HepG2 (cell line): ENCODE data around the gene EPC2. TPM values are rescaled to one million over a fixed set of nuclear protein-coding genes. Genes with fewer than 3 reads are reported as not detected.

ENCODE experiments used
- ATF7 ChIP-seq, 2 experiments: fragments of 450-650 bp in 1 of 2; sonication (generic) in 1 of 2; formaldehyde crosslinking in 1 of 2; IDR thresholded peaks; 2 replicates each; pipeline versions ENCODE4 v1.4.0 to v1.6.1; 2016 to 2020; ENCODE audit warnings: antibody characterized with exemption in 1 of 2, mild to moderate bottlenecking in 1 of 2, missing genetic modification reagents in 1 of 2
- ETV5 ChIP-seq: IDR thresholded peaks from 2 replicates; pipeline ENCODE4 v1.6.1; 2018; ENCODE audit warnings: missing biosample characterization, missing genetic modification reagents, inconsistent platforms, borderline replicate concordance
- GTF3A ChIP-seq: sonication (generic); formaldehyde crosslinking; conservative IDR thresholded peaks from 2 replicates; pipeline ENCODE4 v1.4.0; 2020; ENCODE audit warnings: mild to moderate bottlenecking, missing genetic modification reagents
- GZF1 ChIP-seq: sonication (generic); formaldehyde crosslinking; IDR thresholded peaks from 2 replicates; pipeline ENCODE4 v1.5.1; 2020; ENCODE audit warnings: mild to moderate bottlenecking, missing genetic modification reagents
- MAFG ChIP-seq: sonication (generic); formaldehyde crosslinking; IDR thresholded peaks from 2 replicates; pipeline ENCODE4 v1.5.1; 2020; ENCODE audit warnings: mild to moderate bottlenecking, missing genetic modification reagents
- MEIS1 ChIP-seq: sonication (generic); formaldehyde crosslinking; IDR thresholded peaks from 2 replicates; pipeline ENCODE4 v1.9.0; 2021; ENCODE audit warnings: mild to moderate bottlenecking, missing genetic modification reagents, moderate library complexity, borderline replicate concordance
- RBFOX2 ChIP-seq: fragments of 200-400 bp; formaldehyde crosslinking; IDR thresholded peaks from 2 replicates; pipeline ENCODE4 v1.6.1; 2017; ENCODE audit warnings: low read depth, mild to moderate bottlenecking, low read length
- SOX13 ChIP-seq, 3 experiments: fragments of 450-650 bp in 1 of 3; sonication (generic) in 1 of 3; formaldehyde crosslinking in 1 of 3; IDR thresholded peaks in 2 of 3; conservative IDR thresholded peaks in 1 of 3; 2 replicates each; pipeline versions ENCODE4 v1.5.0 to v1.6.1; 2016 to 2020; ENCODE audit warnings: antibody characterized with exemption in 1 of 3, mild to moderate bottlenecking in 1 of 3, missing compliant biosample characterization in 1 of 3, missing genetic modification reagents in 1 of 3, moderate library complexity in 1 of 3
- TBX2 ChIP-seq: sonication (generic); formaldehyde crosslinking; IDR thresholded peaks from 2 replicates; pipeline ENCODE4 v1.5.0; 2020; ENCODE audit warnings: missing genetic modification reagents, mild to moderate bottlenecking, borderline replicate concordance
- ZBTB7A ChIP-seq: sonication (generic); formaldehyde crosslinking; IDR thresholded peaks from 2 replicates; pipeline ENCODE4 v1.8.0; 2022; ENCODE audit warnings: mild to moderate bottlenecking, missing genetic modification reagents
- ZC3H4 ChIP-seq: sonication (generic); formaldehyde crosslinking; IDR thresholded peaks from 2 replicates; pipeline ENCODE4 v1.4.0; 2020; ENCODE audit warnings: missing genetic modification reagents, borderline replicate concordance
- ZFP62 ChIP-seq: sonication (generic); formaldehyde crosslinking; IDR thresholded peaks from 2 replicates; pipeline ENCODE4 v1.4.0; 2020; ENCODE audit warnings: missing genetic modification reagents
- ZFYVE20 ChIP-seq: sonication (generic); formaldehyde crosslinking; IDR thresholded peaks from 2 replicates; pipeline ENCODE4 v1.8.0; 2023; ENCODE audit warnings: low read depth, mild to moderate bottlenecking, moderate library complexity, missing genetic modification reagents, borderline replicate concordance
- ZNF331 ChIP-seq: sonication (generic); formaldehyde crosslinking; IDR thresholded peaks from 2 replicates; pipeline ENCODE4 v1.4.0; 2020; ENCODE audit warnings: missing genetic modification reagents
- ZNF335 ChIP-seq: sonication (generic); formaldehyde crosslinking; IDR thresholded peaks from 2 replicates; pipeline ENCODE4 v1.4.0; 2020; ENCODE audit warnings: missing genetic modification reagents
- ZNF556 ChIP-seq: sonication (generic); formaldehyde crosslinking; IDR thresholded peaks from 2 replicates; pipeline ENCODE4 v1.4.0; 2020; ENCODE audit warnings: mild to moderate bottlenecking, missing genetic modification reagents, borderline replicate concordance
- ZNF607 ChIP-seq: sonication (generic); formaldehyde crosslinking; IDR thresholded peaks from 2 replicates; pipeline ENCODE4 v1.5.1; 2020; ENCODE audit warnings: missing genetic modification reagents, mild to moderate bottlenecking, borderline replicate concordance
- ZNF775 ChIP-seq: sonication (generic); formaldehyde crosslinking; IDR thresholded peaks from 2 replicates; pipeline ENCODE4 v1.4.0; 2020; ENCODE audit warnings: missing genetic modification reagents, mild to moderate bottlenecking, moderate library complexity, borderline replicate concordance
- ZNF777 ChIP-seq: sonication (generic); formaldehyde crosslinking; IDR thresholded peaks from 2 replicates; pipeline ENCODE4 v1.4.0; 2020; ENCODE audit warnings: missing genetic modification reagents
- polyA plus RNA-seq, 8 experiments: library from polyadenylated mRNA; depleted of rRNA in 3 of 8; stranded (reverse) in 7 of 8; unstranded in 1 of 8; fragments of >200 nt; fragmentation: Illumina TruSeq in 4 of 8; extraction: Trizol in 4 of 8; gene quantifications; 2 replicates each; pipeline versions ENCODE4 v1.2.1 to v1.2.3, GENCODE V29; 2011 to 2016; ENCODE audit warnings: low read depth in 4 of 8, missing spikeins in 1 of 8, mixed read lengths in 1 of 8; ENCODE audit not compliant: insufficient read depth in 1 of 8
- total RNA-seq, 5 experiments: library from RNA; depleted of rRNA; stranded (reverse); fragments of >200 nt; fragmentation: Illumina TruSeq; extraction: Trizol; gene quantifications; 2 replicates each; pipeline ENCODE4 v1.2.3, GENCODE V29; 2016; ENCODE audit warnings: low read depth in 1 of 5
- TF ChIP-seq, protein P1 (sequence below): sonication (generic); formaldehyde crosslinking; conservative IDR thresholded peaks from 2 replicates; pipeline ENCODE4 v1.4.0; 2020; ENCODE audit warnings: missing genetic modification reagents
- TF ChIP-seq, protein P2 (sequence below): IDR thresholded peaks from 2 replicates; pipeline ENCODE4 v1.6.1; 2016; ENCODE audit warnings: missing compliant biosample characterization, missing genetic modification reagents, borderline replicate concordance
- TF ChIP-seq, protein P3 (sequence below): sonication (generic); formaldehyde crosslinking; IDR thresholded peaks from 2 replicates; pipeline ENCODE4 v1.5.0; 2020; ENCODE audit warnings: missing genetic modification reagents
- TF ChIP-seq, protein P4 (sequence below): sonication (generic); formaldehyde crosslinking; IDR thresholded peaks from 2 replicates; pipeline ENCODE4 v1.4.0; 2020; ENCODE audit warnings: mild to moderate bottlenecking, missing genetic modification reagents

Gene EPC2
- total and polyA plus RNA-seq, 2 of the 13 experiments (the other 11 are each of a cell fraction or from before 2014, with no cell fraction given) = 20.5 to 22.0 TPM

DNA sequence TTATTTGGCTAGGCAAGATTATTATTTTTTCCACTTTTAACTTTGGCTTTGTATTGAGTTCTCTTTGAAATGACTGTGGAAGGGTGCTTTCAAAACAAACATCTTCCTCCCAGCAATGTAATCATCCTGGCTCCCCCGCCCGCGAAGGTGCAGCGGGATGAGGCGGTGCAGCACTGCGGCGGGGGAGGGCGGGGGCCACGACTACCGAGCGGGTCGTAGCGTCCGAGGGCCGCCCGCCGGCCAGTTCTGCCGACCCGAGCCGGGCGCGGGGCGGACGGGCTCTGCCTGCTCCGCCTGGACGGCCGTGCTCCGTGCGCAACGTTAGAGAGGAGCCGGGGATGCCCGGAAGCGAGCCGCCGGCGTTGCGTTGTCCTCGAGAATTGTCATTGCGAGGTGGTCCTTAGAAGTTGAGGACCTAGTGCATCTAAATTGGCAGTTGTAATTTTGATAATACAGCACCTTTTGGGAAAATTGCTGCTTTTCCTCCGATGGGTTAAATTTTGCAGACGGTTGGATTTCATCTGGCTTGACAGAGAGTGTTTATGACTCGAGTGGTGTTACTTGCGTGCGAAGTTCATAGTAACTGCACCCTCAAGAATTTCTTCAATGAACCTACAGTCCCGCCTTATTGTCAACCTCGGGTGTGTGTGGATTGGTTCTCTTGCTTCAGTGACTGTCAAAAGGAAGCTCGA is 1.1 kb downstream of the EPC2 start (continued):
- TF ChIP-seq, protein P1, sequence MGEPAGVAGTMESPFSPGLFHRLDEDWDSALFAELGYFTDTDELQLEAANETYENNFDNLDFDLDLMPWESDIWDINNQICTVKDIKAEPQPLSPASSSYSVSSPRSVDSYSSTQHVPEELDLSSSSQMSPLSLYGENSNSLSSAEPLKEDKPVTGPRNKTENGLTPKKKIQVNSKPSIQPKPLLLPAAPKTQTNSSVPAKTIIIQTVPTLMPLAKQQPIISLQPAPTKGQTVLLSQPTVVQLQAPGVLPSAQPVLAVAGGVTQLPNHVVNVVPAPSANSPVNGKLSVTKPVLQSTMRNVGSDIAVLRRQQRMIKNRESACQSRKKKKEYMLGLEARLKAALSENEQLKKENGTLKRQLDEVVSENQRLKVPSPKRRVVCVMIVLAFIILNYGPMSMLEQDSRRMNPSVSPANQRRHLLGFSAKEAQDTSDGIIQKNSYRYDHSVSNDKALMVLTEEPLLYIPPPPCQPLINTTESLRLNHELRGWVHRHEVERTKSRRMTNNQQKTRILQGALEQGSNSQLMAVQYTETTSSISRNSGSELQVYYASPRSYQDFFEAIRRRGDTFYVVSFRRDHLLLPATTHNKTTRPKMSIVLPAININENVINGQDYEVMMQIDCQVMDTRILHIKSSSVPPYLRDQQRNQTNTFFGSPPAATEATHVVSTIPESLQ (CRISPR knock-in tag) = no peak
- TF ChIP-seq, protein P2, sequence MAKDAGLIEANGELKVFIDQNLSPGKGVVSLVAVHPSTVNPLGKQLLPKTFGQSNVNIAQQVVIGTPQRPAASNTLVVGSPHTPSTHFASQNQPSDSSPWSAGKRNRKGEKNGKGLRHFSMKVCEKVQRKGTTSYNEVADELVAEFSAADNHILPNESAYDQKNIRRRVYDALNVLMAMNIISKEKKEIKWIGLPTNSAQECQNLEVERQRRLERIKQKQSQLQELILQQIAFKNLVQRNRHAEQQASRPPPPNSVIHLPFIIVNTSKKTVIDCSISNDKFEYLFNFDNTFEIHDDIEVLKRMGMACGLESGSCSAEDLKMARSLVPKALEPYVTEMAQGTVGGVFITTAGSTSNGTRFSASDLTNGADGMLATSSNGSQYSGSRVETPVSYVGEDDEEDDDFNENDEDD = no peak
- TF ChIP-seq ETV5 = no peak; the same call in 1 of the 2 replicates
- 0 out of 2 replicates have a peak, but pooled peaks have one; percentile 53 for TF ChIP-seq ZBTB7A
- TF ChIP-seq ZNF607 = 0 out of 2 replicates have a peak, but pooled peaks have one; percentile 13
- TF ChIP-seq ZNF335 (CRISPR knock-in tag) = no peak
- TF ChIP-seq ATF7 (IDR thresholded peaks at IDR 0.05) = no peak
- TF ChIP-seq ATF7 (CRISPR knock-in tag; IDR thresholded peaks at IDR 0.05) = peak; percentile 45; the same call in 1 of the 2 replicates
- TF ChIP-seq, protein P3, sequence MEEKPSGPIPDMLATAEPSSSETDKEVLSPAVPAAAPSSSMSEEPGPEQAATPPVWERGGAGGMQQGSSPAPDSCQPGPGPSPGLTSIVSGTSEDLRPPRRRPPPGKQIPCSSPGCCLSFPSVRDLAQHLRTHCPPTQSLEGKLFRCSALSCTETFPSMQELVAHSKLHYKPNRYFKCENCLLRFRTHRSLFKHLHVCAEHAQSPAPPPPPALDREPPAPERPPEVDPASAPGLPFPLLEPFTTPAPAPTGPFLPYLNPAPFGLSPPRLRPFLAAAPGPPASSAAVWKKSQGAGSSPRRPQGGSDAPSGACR = no peak
- TF ChIP-seq ZNF331 (CRISPR knock-in tag) = no peak
- TF ChIP-seq TBX2 (CRISPR knock-in tag) = peak; percentile 46; the same call in 1 of the 2 replicates
- TF ChIP-seq ZNF777 (CRISPR knock-in tag) = peak; percentile 73; the same call in 1 of the 2 replicates
- TF ChIP-seq MAFG = no peak
- TF ChIP-seq ZC3H4 = no peak
- TF ChIP-seq, protein P4, sequence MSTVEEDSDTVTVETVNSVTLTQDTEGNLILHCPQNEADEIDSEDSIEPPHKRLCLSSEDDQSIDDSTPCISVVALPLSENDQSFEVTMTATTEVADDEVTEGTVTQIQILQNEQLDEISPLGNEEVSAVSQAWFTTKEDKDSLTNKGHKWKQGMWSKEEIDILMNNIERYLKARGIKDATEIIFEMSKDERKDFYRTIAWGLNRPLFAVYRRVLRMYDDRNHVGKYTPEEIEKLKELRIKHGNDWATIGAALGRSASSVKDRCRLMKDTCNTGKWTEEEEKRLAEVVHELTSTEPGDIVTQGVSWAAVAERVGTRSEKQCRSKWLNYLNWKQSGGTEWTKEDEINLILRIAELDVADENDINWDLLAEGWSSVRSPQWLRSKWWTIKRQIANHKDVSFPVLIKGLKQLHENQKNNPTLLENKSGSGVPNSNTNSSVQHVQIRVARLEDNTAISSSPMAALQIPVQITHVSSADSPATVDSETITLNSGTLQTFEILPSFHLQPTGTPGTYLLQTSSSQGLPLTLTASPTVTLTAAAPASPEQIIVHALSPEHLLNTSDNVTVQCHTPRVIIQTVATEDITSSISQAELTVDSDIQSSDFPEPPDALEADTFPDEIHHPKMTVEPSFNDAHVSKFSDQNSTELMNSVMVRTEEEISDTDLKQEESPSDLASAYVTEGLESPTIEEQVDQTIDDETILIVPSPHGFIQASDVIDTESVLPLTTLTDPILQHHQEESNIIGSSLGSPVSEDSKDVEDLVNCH (CRISPR knock-in tag) = no peak
- TF ChIP-seq ZFP62 (CRISPR knock-in tag) = no peak
- no peak for TF ChIP-seq GZF1 (CRISPR knock-in tag)
- 0 out of 2 replicates have a peak, but pooled peaks have one; percentile 52 for TF ChIP-seq GTF3A
- TF ChIP-seq ZNF556 (CRISPR knock-in tag) = 0 out of 2 replicates have a peak, but pooled peaks have one; percentile 60
- TF ChIP-seq MEIS1 (CRISPR knock-in tag) = no peak
- no peak for TF ChIP-seq SOX13 (IDR thresholded peaks at IDR 0.05)
- no peak for TF ChIP-seq SOX13 (CRISPR knock-in tag; conservative IDR thresholded peaks at IDR 0.05 in 1 of 2, IDR thresholded peaks at IDR 0.05 in 1 of 2)
- no peak for TF ChIP-seq ZFYVE20 (CRISPR knock-in tag)
- TF ChIP-seq RBFOX2 = no peak
- no peak for TF ChIP-seq ZNF775 (CRISPR knock-in tag)
